Measurements from ENCODE around the gene MUC2. TPM values are rescaled to one million over a fixed set of nuclear protein-coding genes. Genes with fewer than 3 reads are reported as not detected.

The MUC2 gene
- total and polyA plus RNA-seq, 2 experiments from 2014 or later = not detected

- H3K4me1 Mint-ChIP-seq = no peaks in the 10 kb centered on the region; the same call in 2 of the 3 replicates
- H3K4me3 Mint-ChIP-seq = no peak overlapping the region
- Histone ChIP-seq H3F3A (replicated peaks; ENCODE audit: low read depth) (no peaks in the 10 kb centered on the region), H4K20me1 (replicated peaks; ENCODE audit: insufficient read depth) (no peaks in the 10 kb centered on the region), H3K27ac (ENCODE audit: low read depth) (no peak overlapping the region), H3K79me2 (replicated peaks; ENCODE audit: insufficient read depth) (no peaks in the 10 kb centered on the region), H3K4me2 (no peak overlapping the region), H2AFZ (no peak overlapping the region), H3K36me3 (ENCODE audit: insufficient read depth) (no peaks in the 10 kb centered on the region), H3K4me1 (ENCODE audit: insufficient read depth) (no peaks in the 10 kb centered on the region), H3K4me3 (no peak overlapping the region), H3K9me2 (ENCODE audit: insufficient read depth) (no peaks in the 10 kb centered on the region), H3K27me3 (ENCODE audit: insufficient read depth) (no peaks in the 10 kb centered on the region)
- no peak for DNase-seq (ENCODE audit: low spot score)
- ATAC-seq = no peak
- no peak overlapping the region for H3K27ac Mint-ChIP-seq
- TF ChIP-seq EZH2phosphoT487 (IDR thresholded peaks at IDR 0.05; ENCODE audit: unreplicated experiment) (no peak), CTCF (conservative IDR thresholded peaks at IDR 0.05; ENCODE audit: low read depth in 2 of 2) (no peak), ETS1 (IDR thresholded peaks at IDR 0.05) (no peak), POLR2AphosphoS5 (IDR thresholded peaks at IDR 0.05; ENCODE audit: low read depth) (no peak), NANOG (IDR thresholded peaks at IDR 0.05; ENCODE audit: borderline replicate concordance) (no peak), JUNB (IDR thresholded peaks at IDR 0.05; ENCODE audit: unreplicated experiment) (no peak), STAT1 (IDR thresholded peaks at IDR 0.05; ENCODE audit: unreplicated experiment) (no peak), CREB1 (CRISPR knock-in tag; IDR thresholded peaks at IDR 0.05; ENCODE audit: low read depth) (no peak), EZH2 (IDR thresholded peaks at IDR 0.05; ENCODE audit: low read depth, unreplicated experiment) (no peak), ZNF331 (CRISPR knock-in tag; IDR thresholded peaks at IDR 0.05; ENCODE audit: low read depth) (no peak), ZNF114 (CRISPR knock-in tag; IDR thresholded peaks at IDR 0.05) (no peak), ZNF462 (CRISPR knock-in tag; IDR thresholded peaks at IDR 0.05) (no peak), REST (IDR thresholded peaks at IDR 0.05; ENCODE audit: unreplicated experiment) (no peak)
- no peaks in the 10 kb centered on the region; the same call in 2 of the 3 replicates for H3K9me3 Mint-ChIP-seq
- no peaks in the 10 kb centered on the region for H3K36me3 Mint-ChIP-seq (ENCODE audit: low read depth)
- peaks cover 9% of the 10 kb centered on the region for H3K27me3 Mint-ChIP-seq (ENCODE audit: insufficient read depth, low read depth, poor library complexity)
Observed at GRCh38 chr11:1049911-1050580, 24.6 kb upstream of the MUC2 start.
